HG02642 (cell line): ENCODE measurements around the gene NR1H2.
A peak's percentile ranks its signal among the peaks of the same experiment; 100 is the strongest.
"Not testable (repeated sequence)": the region's sequence is repeated elsewhere in the genome, so short reads cannot be mapped to it uniquely, and the experiment has no call there.

Experiments
- ATAC-seq: cut with Tn5 transposase; IDR thresholded peaks from one replicate; pipeline ENCODE4 v1.9.1; 2021; ENCODE audit warnings: mild to moderate bottlenecking; ENCODE audit not compliant: unreplicated experiment, poor library complexity

The NR1H2 gene

GRCh38 chr19:50377517-50377916, 1.3 kb downstream of the NR1H2 start:
- ATAC-seq: no peak

- no peak for ATAC-seq
These were observed 2.1 kb downstream of the NR1H2 start for GRCh38 chr19:50378169-50378862.

- ATAC-seq: no peak
These were observed 2.6 kb downstream of the NR1H2 start for GRCh38 chr19:50378863-50379236.

GRCh38 chr19:50379602-50380001, 3.3 kb downstream of the NR1H2 start:
- ATAC-seq: no peak

- no peak for ATAC-seq
These were observed 3.9 kb downstream of the NR1H2 start for GRCh38 chr19:50380137-50380536.

- ATAC-seq: no peak
These were observed 4.5 kb downstream of the NR1H2 start for GRCh38 chr19:50380751-50381151.

- ATAC-seq: no peak
These were observed 5.8 kb downstream of the NR1H2 start for GRCh38 chr19:50381881-50382729.

GRCh38 chr19:50383001-50383851, 7.0 kb downstream of the NR1H2 start:
- ATAC-seq: no peak

GRCh38 chr19:50383852-50384684, 7.8 kb downstream of the NR1H2 start, which contains the start of gene POLD1:
Gene POLD1 (plus strand): TSS chr19:50384347. CDS start chr19:50398852, 14,505 bp downstream.
- peak; percentile 82 for ATAC-seq

- no peak for ATAC-seq
These were observed 8.7 kb downstream of the NR1H2 start for GRCh38 chr19:50384685-50385535.

- ATAC-seq: no peak
These were observed 11.1 kb downstream of the NR1H2 start for GRCh38 chr19:50387176-50387867.

GRCh38 chr19:50387868-50388245, 11.6 kb downstream of the NR1H2 start:
- no peak for ATAC-seq

GRCh38 chr19:50390295-50390694, 14.0 kb downstream of the NR1H2 start:
- ATAC-seq: not testable (repeated sequence)

GRCh38 chr19:50390952-50391351, 14.7 kb downstream of the NR1H2 start:
- ATAC-seq: not testable (repeated sequence)

GRCh38 chr19:50392759-50393158, 16.5 kb downstream of the NR1H2 start:
- ATAC-seq: no peak

GRCh38 chr19:50393589-50393988, 17.3 kb downstream of the NR1H2 start:
- no peak for ATAC-seq

- ATAC-seq: no peak
These were observed 17.8 kb downstream of the NR1H2 start for GRCh38 chr19:50394017-50394416.

GRCh38 chr19:50398675-50399367, 22.6 kb downstream of the NR1H2 start:
- no peak for ATAC-seq
